Sigmoid colon (tissue), 3 donors: ENCODE measurements around the gene BMP8B.
"Not testable (repeated sequence)": the region's sequence is repeated elsewhere in the genome, so short reads cannot be mapped to it uniquely, and the experiment has no call there.

Experiments
- POLR2A ChIP-seq, 2 donors: fragments of 450-650 bp; IDR thresholded peaks; one replicate each; pipeline ENCODE4 v1.6.1; 2016; ENCODE audit warnings: antibody characterized with exemption in 2 of 2, mild to moderate bottlenecking in 2 of 2, moderate library complexity in 2 of 2
- TF ChIP-seq, protein P1 (sequence below), 4 experiments: fragments of 450-650 bp in 3 of 4; fragments of 200-600 bp in 1 of 4; IDR thresholded peaks; one replicate each; pipeline ENCODE4 v1.5.1; 2016 to 2019; ENCODE audit warnings: antibody characterized with exemption in 4 of 4, mild to moderate bottlenecking in 3 of 4, moderate library complexity in 2 of 4

DNA sequence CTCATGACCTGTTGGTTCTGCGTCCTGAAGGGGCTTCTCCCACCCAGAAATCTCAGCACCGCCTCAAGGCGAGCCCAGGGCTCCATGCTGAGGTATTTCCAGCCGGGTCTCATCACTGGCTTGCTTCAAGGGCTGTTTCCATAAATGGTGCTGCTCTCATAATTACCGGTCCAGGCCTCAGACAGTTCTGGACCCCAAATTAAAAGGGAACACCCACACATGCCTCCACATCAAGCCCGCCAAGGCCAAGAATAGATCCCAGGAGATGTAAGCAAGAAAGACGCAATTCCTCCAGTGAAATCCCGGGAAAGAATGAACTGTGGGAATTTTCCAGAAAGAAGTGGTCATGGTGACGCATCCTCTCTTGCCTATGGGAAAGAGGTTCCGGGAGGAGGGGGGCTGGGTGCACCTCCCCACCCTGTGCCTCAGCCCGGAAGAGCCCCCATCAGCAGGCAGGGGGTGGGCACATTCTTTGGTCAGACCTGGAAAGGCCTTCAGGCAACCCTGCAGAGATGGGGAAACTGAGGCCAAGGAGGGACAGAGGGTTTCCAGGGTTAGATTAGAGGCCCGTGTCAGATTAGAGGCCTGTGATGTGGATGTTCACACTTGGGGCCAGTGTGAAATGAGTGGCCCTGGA is 10.1 kb downstream of the BMP8B start:
- not testable (repeated sequence) for TF ChIP-seq POLR2A (IDR thresholded peaks at IDR 0.05)
- TF ChIP-seq, protein P1, sequence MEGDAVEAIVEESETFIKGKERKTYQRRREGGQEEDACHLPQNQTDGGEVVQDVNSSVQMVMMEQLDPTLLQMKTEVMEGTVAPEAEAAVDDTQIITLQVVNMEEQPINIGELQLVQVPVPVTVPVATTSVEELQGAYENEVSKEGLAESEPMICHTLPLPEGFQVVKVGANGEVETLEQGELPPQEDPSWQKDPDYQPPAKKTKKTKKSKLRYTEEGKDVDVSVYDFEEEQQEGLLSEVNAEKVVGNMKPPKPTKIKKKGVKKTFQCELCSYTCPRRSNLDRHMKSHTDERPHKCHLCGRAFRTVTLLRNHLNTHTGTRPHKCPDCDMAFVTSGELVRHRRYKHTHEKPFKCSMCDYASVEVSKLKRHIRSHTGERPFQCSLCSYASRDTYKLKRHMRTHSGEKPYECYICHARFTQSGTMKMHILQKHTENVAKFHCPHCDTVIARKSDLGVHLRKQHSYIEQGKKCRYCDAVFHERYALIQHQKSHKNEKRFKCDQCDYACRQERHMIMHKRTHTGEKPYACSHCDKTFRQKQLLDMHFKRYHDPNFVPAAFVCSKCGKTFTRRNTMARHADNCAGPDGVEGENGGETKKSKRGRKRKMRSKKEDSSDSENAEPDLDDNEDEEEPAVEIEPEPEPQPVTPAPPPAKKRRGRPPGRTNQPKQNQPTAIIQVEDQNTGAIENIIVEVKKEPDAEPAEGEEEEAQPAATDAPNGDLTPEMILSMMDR (IDR thresholded peaks at IDR 0.05), result not testable (repeated sequence)
